Epithelial cell of proximal tubule (primary cell): ENCODE measurements around the gene FAM13A. TPM values are rescaled to one million over a fixed set of nuclear protein-coding genes. Genes with fewer than 3 reads are reported as not detected.

ENCODE experiments used
- DNase-seq: peaks from one replicate; pipeline ENCODE4 v3.0.0-alpha.2; 2011; ENCODE audit warnings: low read depth
- H3K4me3 ChIP-seq: 2 replicates; pipeline ENCODE4 v1.5.1; 2011; ENCODE audit warnings: low read depth, mild to moderate bottlenecking, low read length
- CTCF ChIP-seq: conservative IDR thresholded peaks from 2 replicates; pipeline ENCODE4 v1.5.1; 2012; ENCODE audit warnings: low read depth, mild to moderate bottlenecking, low read length
- total RNA-seq: library from RNA; depleted of rRNA; stranded (reverse); fragments of >200 nt; gene quantifications from 2 replicates; pipeline ENCODE4 v1.2.3, GENCODE V29; 2015

Gene FAM13A
- total RNA-seq, 1 donor from 2014 or later: 3.0 TPM

- no peak for DNase-seq
- no peak for TF ChIP-seq CTCF
- no peak overlapping the region for H3K4me3 ChIP-seq
Observed at GRCh38 chr4:88751258-88752075, 305.5 kb downstream of the FAM13A start.

- H3K4me3 ChIP-seq: no peak overlapping the region
- DNase-seq: no peak
- no peak for TF ChIP-seq CTCF
Observed at GRCh38 chr4:88750369-88750768, 306.6 kb downstream of the FAM13A start.

- no peak for DNase-seq
- TF ChIP-seq CTCF: no peak
- no peak overlapping the region for H3K4me3 ChIP-seq
Observed at GRCh38 chr4:88747351-88747750, 309.6 kb downstream of the FAM13A start.

- H3K4me3 ChIP-seq: no peak overlapping the region
- TF ChIP-seq CTCF: no peak
- no peak for DNase-seq
Observed at GRCh38 chr4:88746206-88746605, 310.8 kb downstream of the FAM13A start.

- DNase-seq: no peak
- no peak overlapping the region for H3K4me3 ChIP-seq
- no peak for TF ChIP-seq CTCF
Observed at GRCh38 chr4:88745581-88746163, 311.3 kb downstream of the FAM13A start.

GRCh38 chr4:88745175-88745574, 311.8 kb downstream of the FAM13A start:
- TF ChIP-seq CTCF: no peak
- no peak overlapping the region for H3K4me3 ChIP-seq
- no peak for DNase-seq

GRCh38 chr4:88744609-88745008, 312.4 kb downstream of the FAM13A start:
- no peak for TF ChIP-seq CTCF
- DNase-seq: no peak
- no peak overlapping the region for H3K4me3 ChIP-seq
